ENCODE measurements around the gene PAX7. TPM values are rescaled to one million over a fixed set of nuclear protein-coding genes. Genes with fewer than 3 reads are reported as not detected.

The PAX7 gene
- total RNA-seq, 4 donors from 2014 or later, result not detected

DNA sequence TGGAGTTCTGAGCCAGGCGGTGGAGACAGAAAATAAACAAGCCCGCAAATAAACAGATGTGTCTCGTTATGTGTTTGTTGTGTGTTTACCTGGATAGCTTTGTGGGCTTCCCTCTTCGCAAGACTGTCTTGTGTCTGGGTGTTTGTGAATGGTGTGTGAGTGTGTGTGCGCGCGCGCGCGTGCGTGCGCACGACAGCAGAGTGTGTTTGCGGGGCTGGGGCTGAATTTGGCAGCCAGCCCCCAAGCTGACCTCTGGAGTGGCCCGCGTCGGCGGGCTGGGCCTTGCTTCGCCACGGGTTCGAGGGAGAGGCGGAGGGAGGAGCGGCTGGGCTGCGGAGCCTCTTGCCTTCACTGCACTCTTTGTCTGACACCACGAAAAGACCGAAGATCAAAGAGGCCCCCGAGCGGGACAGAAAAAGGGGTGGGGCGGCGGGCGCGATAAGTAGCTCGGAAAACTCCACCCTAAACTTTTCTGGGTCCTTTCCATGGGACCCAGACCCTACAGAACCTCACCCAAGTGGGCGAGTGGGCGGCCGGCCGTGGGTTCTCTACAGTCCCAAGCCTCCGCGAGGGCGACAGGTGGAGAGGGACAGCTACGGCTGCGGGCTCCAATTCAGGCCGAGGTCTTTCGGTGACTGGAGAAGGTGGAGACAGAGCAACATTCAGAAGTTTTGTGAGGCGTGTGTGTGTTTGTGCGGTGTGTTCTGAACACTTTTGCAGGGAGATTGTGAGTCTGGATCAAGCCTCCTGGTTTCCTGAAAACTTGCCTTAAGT is 14.5 kb downstream of the PAX7 start:
- no peak for TF ChIP-seq POLR2A (IDR thresholded peaks at IDR 0.05)
- TF ChIP-seq, protein P1, sequence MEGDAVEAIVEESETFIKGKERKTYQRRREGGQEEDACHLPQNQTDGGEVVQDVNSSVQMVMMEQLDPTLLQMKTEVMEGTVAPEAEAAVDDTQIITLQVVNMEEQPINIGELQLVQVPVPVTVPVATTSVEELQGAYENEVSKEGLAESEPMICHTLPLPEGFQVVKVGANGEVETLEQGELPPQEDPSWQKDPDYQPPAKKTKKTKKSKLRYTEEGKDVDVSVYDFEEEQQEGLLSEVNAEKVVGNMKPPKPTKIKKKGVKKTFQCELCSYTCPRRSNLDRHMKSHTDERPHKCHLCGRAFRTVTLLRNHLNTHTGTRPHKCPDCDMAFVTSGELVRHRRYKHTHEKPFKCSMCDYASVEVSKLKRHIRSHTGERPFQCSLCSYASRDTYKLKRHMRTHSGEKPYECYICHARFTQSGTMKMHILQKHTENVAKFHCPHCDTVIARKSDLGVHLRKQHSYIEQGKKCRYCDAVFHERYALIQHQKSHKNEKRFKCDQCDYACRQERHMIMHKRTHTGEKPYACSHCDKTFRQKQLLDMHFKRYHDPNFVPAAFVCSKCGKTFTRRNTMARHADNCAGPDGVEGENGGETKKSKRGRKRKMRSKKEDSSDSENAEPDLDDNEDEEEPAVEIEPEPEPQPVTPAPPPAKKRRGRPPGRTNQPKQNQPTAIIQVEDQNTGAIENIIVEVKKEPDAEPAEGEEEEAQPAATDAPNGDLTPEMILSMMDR (IDR thresholded peaks at IDR 0.05), result no peak
- Histone ChIP-seq H3K27ac (no peak overlapping the region), H3K4me3 (no peak overlapping the region), H3K9me3 (no peaks in the 10 kb centered on the region), H3K36me3 (no peaks in the 10 kb centered on the region), H3K4me1 (peaks cover 14 to 50% (median 14%) of the 10 kb centered on the region in 3 donors), H3K27me3 (peaks cover 46 to 100% (median 75%) of the 10 kb centered on the region in 4 donors)
- WGBS, 2 donors, result 8 to 19% methylated on average over 12 to 17 of the region's 46 CpGs
- no peak for DNase-seq
- intact Hi-C loops (cut with DNase I), result no loop called here

DNA sequence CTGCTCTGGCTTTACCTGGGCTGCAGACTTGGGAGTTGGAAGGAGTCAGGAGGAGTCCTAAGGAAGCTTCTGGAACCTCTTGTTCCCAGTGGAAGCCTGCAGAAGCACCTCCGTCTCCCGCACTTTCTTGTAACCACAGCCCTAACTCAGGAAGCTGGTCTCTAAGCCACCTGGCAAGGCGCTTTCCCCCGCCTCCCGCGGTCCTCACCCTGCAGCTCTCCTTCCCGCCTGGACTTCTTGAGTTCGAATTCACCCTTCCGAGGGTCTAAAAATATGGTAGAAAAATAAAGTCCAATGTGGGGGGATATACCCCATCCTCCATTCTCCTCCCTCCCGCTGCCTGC is 15.1 kb downstream of the PAX7 start:
- intact Hi-C loops (cut with DNase I), result no loop called here
- no peak for TF ChIP-seq POLR2A (IDR thresholded peaks at IDR 0.05)
- TF ChIP-seq, protein P1 (IDR thresholded peaks at IDR 0.05), result no peak
- Histone ChIP-seq H3K27ac (no peak overlapping the region), H3K4me3 (no peak overlapping the region), H3K4me1 (peaks cover 14 to 50% (median 14%) of the 10 kb centered on the region in 3 donors), H3K27me3 (peaks cover 41 to 100% (median 70%) of the 10 kb centered on the region in 4 donors), H3K9me3 (no peaks in the 10 kb centered on the region), H3K36me3 (no peaks in the 10 kb centered on the region)
- 25 to 34% methylated on average over 5 to 10 of the region's 10 CpGs for WGBS, 2 donors
- DNase-seq, result no peak

DNA sequence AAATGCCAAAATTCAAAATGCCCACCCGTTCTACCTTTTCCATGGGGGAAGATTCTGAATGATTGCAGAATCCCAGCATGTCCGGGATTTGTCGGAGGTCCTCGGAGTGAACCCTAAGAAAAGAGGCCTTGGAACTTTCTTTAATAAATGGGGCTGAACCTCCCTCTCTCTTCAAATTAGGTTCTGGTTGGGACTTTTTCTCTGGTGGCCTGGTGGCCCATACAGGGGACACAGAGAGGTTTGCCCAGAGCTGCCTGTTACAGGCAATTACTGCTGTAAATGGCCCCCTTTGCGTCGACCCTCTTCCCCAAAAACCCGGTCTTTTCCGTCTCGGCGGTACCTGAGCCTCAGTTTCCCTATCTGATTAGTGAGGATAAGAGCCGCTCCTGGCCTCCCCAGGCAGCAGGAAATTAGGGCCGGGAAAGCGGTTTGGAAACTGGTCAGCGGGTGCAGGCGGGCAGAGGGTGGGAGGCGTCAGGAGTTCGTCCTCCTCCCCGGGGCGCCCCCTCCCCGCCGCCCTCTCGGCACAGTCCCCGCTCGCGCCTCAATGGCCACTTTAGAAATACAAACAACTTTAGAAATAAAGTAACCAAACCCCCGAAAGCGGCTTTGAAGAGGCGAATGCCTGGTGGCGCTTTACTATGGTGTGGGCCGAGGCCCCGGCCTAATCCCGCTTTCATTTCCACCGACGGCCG is 15.6 kb downstream of the PAX7 start:
- WGBS, 2 donors, result 15 to 29% methylated on average over 7 to 9 of the region's 35 CpGs
- Histone ChIP-seq H3K27me3 (peaks cover 35 to 100% (median 66%) of the 10 kb centered on the region in 4 donors), H3K27ac (no peak overlapping the region), H3K9me3 (no peaks in the 10 kb centered on the region), H3K4me1 (peaks cover 14 to 50% (median 14%) of the 10 kb centered on the region in 3 donors), H3K4me3 (peak overlapping the region; percentile 5 to 61 (median 25)), H3K36me3 (no peaks in the 10 kb centered on the region)
- no peak for DNase-seq
- intact Hi-C loops (cut with DNase I), result no loop called here
- no peak for TF ChIP-seq POLR2A (IDR thresholded peaks at IDR 0.05)
- TF ChIP-seq, protein P1 (IDR thresholded peaks at IDR 0.05), result no peak

DNA sequence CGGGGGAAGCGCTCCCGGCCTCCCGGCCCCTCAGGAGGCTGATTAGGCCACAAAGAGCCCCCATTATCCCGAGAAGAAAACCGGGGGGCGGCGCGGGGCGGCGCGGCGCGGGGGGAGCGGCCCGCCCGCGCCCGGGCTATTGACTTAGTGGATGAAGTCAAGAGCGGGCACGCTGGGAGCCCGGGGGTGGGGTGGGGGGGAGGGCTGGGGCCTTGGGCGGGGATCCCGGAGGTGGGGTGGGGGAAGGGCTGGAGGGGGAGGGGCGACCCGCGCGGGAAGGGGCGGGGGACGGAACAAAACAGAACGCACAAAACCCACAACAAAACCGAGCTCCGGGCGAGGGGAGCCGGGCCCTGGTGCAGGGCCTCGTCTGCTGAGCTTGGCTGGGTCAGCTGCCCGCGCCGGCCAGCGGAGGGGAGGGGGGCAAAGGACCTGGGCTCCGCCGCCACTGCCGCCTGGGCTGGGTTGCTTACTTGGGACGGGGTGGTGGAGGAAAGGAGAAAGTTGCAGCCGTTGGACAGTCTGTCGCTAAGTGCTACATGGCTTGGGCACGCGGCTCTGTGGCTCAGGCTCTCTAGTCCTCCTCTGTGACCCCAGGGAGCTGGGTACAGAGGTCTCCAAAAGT is 16.3 kb downstream of the PAX7 start:
- no peak for TF ChIP-seq POLR2A (IDR thresholded peaks at IDR 0.05)
- TF ChIP-seq, protein P1 (IDR thresholded peaks at IDR 0.05), result no peak
- peak overlapping the region; percentile 5 to 61 (median 25) for H3K4me3 ChIP-seq
- H3K36me3 ChIP-seq, result no peaks in the 10 kb centered on the region
- peaks cover 29 to 100% (median 64%) of the 10 kb centered on the region in 4 donors for H3K27me3 ChIP-seq
- H3K27ac ChIP-seq, result no peak overlapping the region
- 0 to 14% methylated on average over 2 to 12 of the region's 48 CpGs for WGBS, 2 donors
- intact Hi-C loops (cut with DNase I), result no loop called here
- no peaks in the 10 kb centered on the region for H3K9me3 ChIP-seq
- DNase-seq, result no peak
- H3K4me1 ChIP-seq, result peaks cover 14 to 50% (median 14%) of the 10 kb centered on the region in 3 donors
